Left hindlimb (tissue), 1 donor: ENCODE data around the gene NPM1.

Source experiments
- DNase-seq: peaks from one replicate; pipeline ENCODE4 v3.0.0-alpha.2; 2018

NPM1 gene

DNA sequence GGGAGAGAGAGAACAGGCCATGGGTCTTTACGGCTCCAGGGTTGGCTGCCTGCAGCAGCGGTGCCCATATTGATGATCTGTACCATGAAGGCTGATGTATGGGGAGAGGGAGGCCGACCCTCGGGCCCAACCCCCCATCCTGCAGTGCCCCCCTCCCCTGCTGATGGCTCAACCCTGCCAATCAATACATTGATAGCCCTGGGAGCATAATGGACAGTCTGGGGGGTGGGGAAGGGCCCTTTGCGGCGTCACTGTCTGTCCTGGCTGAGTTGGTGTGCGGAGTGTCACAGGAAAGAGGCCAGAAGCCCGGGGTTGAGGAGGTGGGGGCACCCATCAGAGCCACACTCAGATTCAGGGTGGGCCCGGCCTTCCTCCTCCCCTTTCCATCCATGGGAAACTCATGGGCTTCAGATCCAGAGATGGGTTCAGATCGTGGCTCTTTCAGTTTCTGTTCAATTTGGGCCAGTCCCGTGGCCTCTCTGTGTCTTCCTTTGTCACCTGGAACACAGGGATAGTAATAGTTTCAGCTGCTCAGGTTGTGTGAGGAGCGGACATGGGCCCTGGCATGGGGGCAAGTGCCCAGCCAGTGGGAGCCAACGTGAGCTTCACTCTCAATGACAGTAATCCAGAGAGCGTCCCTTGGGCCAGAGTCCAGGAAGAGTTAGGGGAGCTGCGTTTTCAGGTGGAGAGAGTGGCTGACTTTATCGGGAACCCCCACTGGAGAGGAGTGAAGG is 41.3 kb downstream of the NPM1 start:
- DNase-seq: no peak

GRCh38 chr5:171429543-171429910 is 41.9 kb downstream of the NPM1 start:
- DNase-seq: peak; percentile 36

DNA sequence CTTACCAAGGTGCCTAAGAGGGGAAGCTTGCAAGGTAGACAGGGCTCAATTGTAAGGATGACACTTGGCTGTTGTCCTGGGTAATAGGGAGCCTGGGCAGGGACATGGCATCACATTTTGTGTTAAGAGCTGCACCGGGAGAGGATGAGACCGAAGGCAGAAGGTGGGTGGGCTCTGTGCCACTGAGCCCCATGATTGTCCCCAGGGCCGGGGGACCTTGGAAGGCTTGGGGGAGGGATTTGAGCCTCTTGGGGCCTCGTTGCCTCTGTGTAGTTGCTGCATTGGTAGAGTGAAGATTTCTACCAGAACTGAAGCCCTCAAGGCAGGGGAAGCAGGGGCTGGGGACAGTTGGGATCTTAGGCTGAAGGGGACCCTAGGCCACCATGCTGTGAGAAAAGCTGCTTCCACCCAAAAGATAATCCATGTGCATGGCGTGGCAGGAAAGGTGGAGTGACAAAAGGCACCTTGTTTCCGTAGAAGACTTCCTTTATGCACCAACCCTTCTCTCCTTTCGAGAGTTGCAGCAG is 43.7 kb downstream of the NPM1 start:
- DNase-seq: no peak

GRCh38 chr5:171432076-171432475 is 44.4 kb downstream of the NPM1 start:
- DNase-seq: peak; percentile 25

DNA sequence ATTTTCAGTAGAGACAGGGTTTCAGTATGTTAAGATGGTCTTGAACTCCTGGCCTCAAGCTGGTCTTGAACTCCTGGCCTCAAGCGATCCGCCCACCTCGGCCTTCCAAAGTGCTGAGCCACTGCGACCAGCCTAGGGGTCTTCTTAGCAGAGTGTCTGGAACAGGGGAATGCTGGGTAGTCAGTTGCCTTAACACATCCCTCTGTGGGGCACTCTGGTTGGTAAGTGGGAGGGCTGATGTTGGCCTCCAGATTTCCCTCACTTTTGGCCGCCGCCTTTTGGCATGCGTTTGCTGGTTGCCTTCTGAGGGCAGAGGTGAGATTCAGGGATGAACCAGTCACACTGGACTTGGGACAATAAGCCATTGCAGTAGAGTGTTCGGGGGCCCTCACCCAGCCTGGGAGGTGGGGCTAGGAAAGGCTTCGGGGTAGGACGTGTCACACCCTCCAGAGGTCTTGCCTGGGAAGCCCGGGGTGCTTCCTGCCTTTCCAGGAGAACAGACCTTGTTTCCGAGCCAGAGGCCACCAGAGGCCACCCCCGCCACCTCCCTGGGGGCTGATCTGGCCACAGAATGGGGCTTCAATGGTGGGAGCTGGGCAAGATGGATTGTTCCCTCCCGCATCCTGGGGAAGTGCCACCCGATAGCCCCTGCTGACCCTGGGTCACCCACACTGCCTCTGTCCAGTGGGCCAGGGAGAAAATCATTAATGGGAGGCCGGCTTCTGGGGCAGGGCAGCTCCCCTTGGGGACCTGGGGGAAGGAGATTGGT is 45.1 kb downstream of the NPM1 start:
- DNase-seq: peak; percentile 22

- DNase-seq: peak; percentile 15
Measured at GRCh38 chr5:171433352-171433698, 45.7 kb downstream of the NPM1 start.

- DNase-seq: no peak
Measured at GRCh38 chr5:171433982-171434676, 46.5 kb downstream of the NPM1 start.

DNA sequence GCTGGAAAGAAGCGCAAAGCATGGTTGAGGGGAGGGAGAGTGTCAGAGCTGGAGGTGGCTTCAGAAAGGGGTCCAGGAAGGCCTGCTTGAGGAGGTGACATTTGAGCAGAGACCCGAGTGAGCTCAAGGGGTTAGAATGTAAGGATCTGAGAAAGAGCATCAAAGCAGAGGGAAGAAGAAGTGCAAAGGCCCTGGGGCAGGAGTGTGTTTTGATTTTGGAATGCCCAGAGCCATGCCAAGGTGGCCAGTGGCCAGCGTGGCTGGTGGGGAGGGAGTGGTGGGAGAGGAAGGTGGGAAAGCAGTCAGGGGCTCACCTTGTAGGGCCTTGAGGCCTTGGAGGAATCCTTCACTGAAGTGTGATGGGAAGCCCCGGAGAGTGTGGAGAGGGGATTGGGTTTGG is 47.2 kb downstream of the NPM1 start:
- DNase-seq: no peak

- DNase-seq: no peak
Measured at GRCh38 chr5:171435908-171436307, 48.3 kb downstream of the NPM1 start.

- DNase-seq: no peak
Measured at GRCh38 chr5:171436804-171437285, 49.2 kb downstream of the NPM1 start.

- DNase-seq: no peak
Measured at GRCh38 chr5:171437286-171437821, 49.7 kb downstream of the NPM1 start.

GRCh38 chr5:171438738-171439137 is 51.1 kb downstream of the NPM1 start:
- DNase-seq: no peak

DNA sequence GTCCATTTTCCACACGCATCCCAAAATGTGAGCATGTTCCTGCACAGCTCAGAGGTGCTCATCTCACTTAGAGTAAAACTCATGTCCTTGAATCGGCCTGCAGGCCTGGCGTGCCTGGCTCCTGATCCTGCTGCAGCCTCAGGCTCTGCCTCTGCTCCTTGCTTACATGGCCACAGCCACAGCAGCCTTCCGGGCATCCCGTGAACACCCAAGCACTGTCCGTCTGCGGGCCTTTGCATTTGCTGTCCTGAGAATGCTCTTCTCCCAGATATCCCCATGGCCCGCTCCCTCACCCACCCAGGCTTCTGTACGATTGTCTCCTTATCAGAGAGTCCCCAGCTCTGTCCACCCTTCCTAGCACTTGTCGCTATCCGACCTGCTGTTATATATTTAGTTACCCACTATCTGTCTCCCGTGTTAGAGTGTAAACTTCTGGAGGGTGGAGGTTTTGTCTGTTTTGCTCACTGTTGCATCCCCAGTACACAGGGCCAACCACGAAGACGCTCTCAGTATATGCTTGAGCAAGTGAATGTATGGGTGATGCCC is 53.7 kb downstream of the NPM1 start:
- no peak for DNase-seq

GRCh38 chr5:171442287-171443042 is 54.8 kb downstream of the NPM1 start:
- DNase-seq: no peak

GRCh38 chr5:171444582-171444981 is 56.9 kb downstream of the NPM1 start:
- DNase-seq: no peak

DNA sequence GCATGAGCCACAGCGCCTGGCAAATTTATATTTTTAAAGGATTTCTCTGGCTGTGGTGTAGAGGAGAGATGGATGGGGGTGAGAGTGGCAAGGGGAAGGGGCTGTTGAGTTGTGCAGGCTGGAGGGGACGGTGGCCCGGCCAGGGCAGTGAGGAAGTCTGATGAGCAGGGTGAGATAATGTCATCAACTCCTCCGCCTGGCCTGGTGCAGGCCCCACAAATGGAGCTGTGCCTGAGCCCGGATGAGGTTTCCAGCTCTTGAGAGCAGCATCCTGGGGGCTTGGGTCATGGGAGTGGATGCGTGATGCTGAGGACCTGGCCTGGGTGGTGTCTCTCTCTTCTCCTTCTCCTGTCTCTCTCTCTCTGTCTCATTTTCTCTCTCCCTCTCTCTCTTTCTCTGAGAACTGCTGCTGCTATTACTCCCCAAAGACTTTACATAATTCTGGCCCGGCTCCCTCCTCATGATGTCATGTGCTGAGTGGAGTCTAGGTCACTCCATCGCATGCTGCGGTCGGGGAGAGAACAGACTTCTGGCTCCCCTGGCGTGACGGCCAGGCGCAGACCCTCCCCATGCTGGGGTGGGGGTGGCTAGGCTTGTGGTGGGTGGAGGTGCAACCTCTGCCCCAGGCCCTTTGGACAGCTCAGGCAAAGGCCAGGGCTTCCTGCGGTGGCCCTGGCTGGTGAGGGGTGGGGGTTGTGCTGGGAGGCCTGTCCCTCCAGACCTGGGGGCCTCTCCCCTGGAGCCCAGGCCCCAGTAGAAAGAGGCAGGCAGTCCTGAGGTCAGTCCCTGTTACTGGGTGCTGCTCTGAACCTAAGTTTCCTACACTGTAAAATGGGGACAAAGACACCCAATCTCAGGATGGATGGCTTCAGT is 58.2 kb downstream of the NPM1 start:
- DNase-seq: peak; percentile 68

- no peak for DNase-seq
Measured at GRCh38 chr5:171447226-171447625, 59.6 kb downstream of the NPM1 start.

- DNase-seq: no peak
Measured at GRCh38 chr5:171449426-171449825, 61.8 kb downstream of the NPM1 start.

DNA sequence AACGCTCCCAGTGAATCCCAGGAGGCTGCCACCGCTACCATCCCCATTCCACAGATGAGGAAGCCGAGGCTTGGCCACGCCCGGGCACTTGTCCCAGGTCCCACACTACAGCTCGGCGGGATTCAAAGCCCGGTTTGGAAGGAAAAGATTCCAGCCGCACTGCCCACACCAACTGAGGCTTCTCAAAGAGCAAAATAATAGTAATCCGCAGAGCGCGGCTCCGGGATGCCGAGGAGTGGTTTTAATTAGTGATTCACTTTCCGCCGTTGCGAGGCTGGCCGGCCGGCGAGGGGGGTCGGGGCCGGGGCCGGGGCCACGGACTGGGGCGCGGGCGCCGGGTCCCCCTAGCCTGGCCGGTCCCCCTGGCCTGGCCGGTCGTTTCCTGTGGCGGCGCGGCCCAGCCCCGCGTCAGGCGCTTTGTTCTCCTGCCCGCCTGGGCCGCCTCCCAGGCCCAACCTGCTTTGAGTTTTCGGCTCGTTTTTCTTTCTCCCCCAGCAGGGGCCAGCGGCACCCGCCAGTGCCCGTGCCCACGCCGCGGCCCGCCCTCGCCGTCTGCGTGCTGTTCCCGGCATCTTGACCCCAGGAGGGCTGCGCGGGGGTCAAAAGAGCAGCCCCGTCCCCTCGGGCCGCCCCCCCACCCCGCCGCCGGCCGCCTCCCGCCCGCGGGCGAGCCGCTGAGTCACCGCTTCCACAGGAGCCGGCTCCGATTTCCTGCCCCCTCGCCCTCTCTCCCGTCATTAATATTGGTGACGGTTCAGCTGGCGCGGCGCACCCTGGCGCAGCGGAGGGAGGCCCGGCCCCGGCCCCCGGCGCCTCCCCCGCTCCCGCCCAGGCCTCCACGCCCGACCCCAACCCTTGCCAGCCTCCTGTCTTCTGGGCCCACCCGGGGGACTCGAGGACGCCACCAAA is 63.0 kb downstream of the NPM1 start:
- peak; percentile 82 for DNase-seq

- DNase-seq: no peak
Measured at GRCh38 chr5:171451421-171451820, 63.8 kb downstream of the NPM1 start.
